HepG2 (cell line): ENCODE measurements around the gene FXR2. TPM values are rescaled to one million over a fixed set of nuclear protein-coding genes. Genes with fewer than 3 reads are reported as not detected.

Source experiments
- ELF1 ChIP-seq: sonication (generic); formaldehyde crosslinking; IDR thresholded peaks from 2 replicates; pipeline ENCODE4 v1.4.0; 2020; ENCODE audit warnings: missing genetic modification reagents
- HOXA5 ChIP-seq: sonication (generic); formaldehyde crosslinking; IDR thresholded peaks from 2 replicates; pipeline ENCODE4 v1.4.0; 2020; ENCODE audit warnings: missing genetic modification reagents
- SOX5 ChIP-seq: IDR thresholded peaks from 2 replicates; pipeline ENCODE4 v1.6.1; 2016; ENCODE audit warnings: borderline replicate concordance
- TAF1 ChIP-seq: sonication (generic); formaldehyde crosslinking; IDR thresholded peaks from 2 replicates; pipeline ENCODE4 v1.4.0; 2020; ENCODE audit warnings: missing genetic modification reagents
- TEAD3 ChIP-seq: optimal IDR thresholded peaks from 2 replicates; pipeline ENCODE3; 2016; ENCODE audit warnings: borderline replicate concordance
- TERF1 ChIP-seq: sonication (generic); formaldehyde crosslinking; IDR thresholded peaks from 2 replicates; pipeline ENCODE4 v1.8.0; 2022; ENCODE audit warnings: mild to moderate bottlenecking, missing genetic modification reagents, moderate library complexity
- UBTF ChIP-seq: sonication (generic); formaldehyde crosslinking; IDR thresholded peaks from 2 replicates; pipeline ENCODE4 v1.4.0; 2020; ENCODE audit warnings: mild to moderate bottlenecking, missing genetic modification reagents
- ZBTB4 ChIP-seq: sonication (generic); formaldehyde crosslinking; IDR thresholded peaks from 2 replicates; pipeline ENCODE4 v1.4.0; 2020; ENCODE audit warnings: missing genetic modification reagents, mild to moderate bottlenecking, borderline replicate concordance
- ZNF431 ChIP-seq: sonication (generic); formaldehyde crosslinking; IDR thresholded peaks from 2 replicates; pipeline ENCODE4 v1.9.0; 2022; ENCODE audit warnings: missing genetic modification reagents, low read depth, mild to moderate bottlenecking, borderline replicate concordance
- ZNF564 ChIP-seq: sonication (generic); formaldehyde crosslinking; IDR thresholded peaks from 2 replicates; pipeline ENCODE4 v1.8.1; 2023; ENCODE audit warnings: mild to moderate bottlenecking, missing genetic modification reagents
- ZNF704 ChIP-seq: sonication (generic); formaldehyde crosslinking; IDR thresholded peaks from 2 replicates; pipeline ENCODE4 v1.8.1; 2023; ENCODE audit warnings: mild to moderate bottlenecking, inconsistent platforms, moderate library complexity, missing genetic modification reagents, borderline replicate concordance
- ZSCAN22 ChIP-seq: sonication (generic); formaldehyde crosslinking; IDR thresholded peaks from 2 replicates; pipeline ENCODE4 v1.4.0; 2020; ENCODE audit warnings: mild to moderate bottlenecking, missing genetic modification reagents
- polyA plus RNA-seq, 8 experiments: library from polyadenylated mRNA; depleted of rRNA in 3 of 8; stranded (reverse) in 7 of 8; unstranded in 1 of 8; fragments of >200 nt; fragmentation: Illumina TruSeq in 4 of 8; extraction: Trizol in 4 of 8; gene quantifications; 2 replicates each; pipeline versions ENCODE4 v1.2.1 to v1.2.3, GENCODE V29; 2011 to 2016; ENCODE audit warnings: low read depth in 4 of 8, missing spikeins in 1 of 8, mixed read lengths in 1 of 8; ENCODE audit not compliant: insufficient read depth in 1 of 8
- total RNA-seq, 5 experiments: library from RNA; depleted of rRNA; stranded (reverse); fragments of >200 nt; fragmentation: Illumina TruSeq; extraction: Trizol; gene quantifications; 2 replicates each; pipeline ENCODE4 v1.2.3, GENCODE V29; 2016; ENCODE audit warnings: low read depth in 1 of 5

The FXR2 gene
- total and polyA plus RNA-seq, 2 of the 13 experiments (the other 11 are each of a cell fraction or from before 2014, with no cell fraction given) = 20.9 to 24.4 TPM

DNA sequence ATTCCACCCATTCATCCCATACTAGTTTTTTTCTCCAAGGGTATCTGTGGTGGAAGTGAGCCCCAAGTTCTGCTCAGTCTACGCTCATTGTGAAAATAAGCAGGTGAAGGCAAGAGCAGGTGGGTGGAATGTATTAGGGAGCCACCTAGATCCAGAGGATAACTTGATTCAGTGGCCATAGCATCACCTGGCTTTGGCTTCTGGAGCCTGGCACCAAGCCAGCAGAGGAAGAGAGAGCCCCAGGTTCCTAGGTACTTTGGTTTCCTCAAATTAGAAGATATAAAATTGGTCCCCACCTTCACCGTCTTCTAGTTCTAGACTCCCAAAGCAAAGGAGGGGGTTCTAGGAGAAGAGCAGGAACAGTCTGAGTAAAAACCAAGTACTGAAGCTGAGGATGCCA is 4.1 kb downstream of the FXR2 start (continued):
- no peak for TF ChIP-seq ZBTB4 (CRISPR knock-in tag)
- no peak for TF ChIP-seq TERF1 (CRISPR knock-in tag)
- no peak for TF ChIP-seq SOX5 (CRISPR knock-in tag)
- no peak for TF ChIP-seq ZSCAN22 (CRISPR knock-in tag)
- no peak for TF ChIP-seq ZNF564
- no peak for TF ChIP-seq ELF1 (CRISPR knock-in tag)
- no peak for TF ChIP-seq TEAD3 (CRISPR knock-in tag)
- no peak for TF ChIP-seq ZNF704 (CRISPR knock-in tag)
- TF ChIP-seq HOXA5 (CRISPR knock-in tag) = no peak
- TF ChIP-seq TAF1 (CRISPR knock-in tag) = no peak
- no peak for TF ChIP-seq ZNF431 (CRISPR knock-in tag)
- no peak for TF ChIP-seq UBTF (CRISPR knock-in tag)
